ENCODE results near the gene TRMT6. TPM values are rescaled to one million over a fixed set of nuclear protein-coding genes. Genes with fewer than 3 reads are reported as not detected.

TRMT6 gene
- total RNA-seq, 1 donor from 2014 or later, result 18.4 TPM

GRCh38 chr20:5973172-5973571 is 22.8 kb upstream of the TRMT6 start:
- no peak for DNase-seq
- no peaks in the 10 kb centered on the region for H3K36me3 Mint-ChIP-seq (ENCODE audit: unreplicated experiment)
- H3K4me1 Mint-ChIP-seq (ENCODE audit: low read depth, unreplicated experiment), result no peaks in the 10 kb centered on the region
- H3K27ac Mint-ChIP-seq (ENCODE audit: unreplicated experiment), result no peak overlapping the region
- no peak for TF ChIP-seq CTCF (IDR thresholded peaks at IDR 0.05; ENCODE audit: partially characterized antibody, unreplicated experiment)
- H3K27me3 Mint-ChIP-seq (ENCODE audit: unreplicated experiment), result no peaks in the 10 kb centered on the region
- no peaks in the 10 kb centered on the region for H3K9me3 Mint-ChIP-seq (ENCODE audit: unreplicated experiment)
- H3K4me3 Mint-ChIP-seq (ENCODE audit: unreplicated experiment), result no peak overlapping the region

- no peak for TF ChIP-seq CTCF (IDR thresholded peaks at IDR 0.05; ENCODE audit: partially characterized antibody, unreplicated experiment)
- no peak for DNase-seq
- Mint-ChIP-seq H3K27ac (ENCODE audit: unreplicated experiment) (no peak overlapping the region), H3K4me1 (ENCODE audit: low read depth, unreplicated experiment) (no peaks in the 10 kb centered on the region), H3K36me3 (ENCODE audit: unreplicated experiment) (no peaks in the 10 kb centered on the region), H3K27me3 (ENCODE audit: unreplicated experiment) (no peaks in the 10 kb centered on the region), H3K4me3 (ENCODE audit: unreplicated experiment) (no peak overlapping the region), H3K9me3 (ENCODE audit: unreplicated experiment) (no peaks in the 10 kb centered on the region)
Observed at GRCh38 chr20:5971203-5971602, 20.9 kb upstream of the TRMT6 start.

- no peak overlapping the region for H3K27ac Mint-ChIP-seq (ENCODE audit: unreplicated experiment)
- H3K9me3 Mint-ChIP-seq (ENCODE audit: unreplicated experiment), result no peaks in the 10 kb centered on the region
- DNase-seq, result no peak
- no peak overlapping the region for H3K4me3 Mint-ChIP-seq (ENCODE audit: unreplicated experiment)
- H3K36me3 Mint-ChIP-seq (ENCODE audit: unreplicated experiment), result no peaks in the 10 kb centered on the region
- H3K27me3 Mint-ChIP-seq (ENCODE audit: unreplicated experiment), result no peaks in the 10 kb centered on the region
- no peaks in the 10 kb centered on the region for H3K4me1 Mint-ChIP-seq (ENCODE audit: low read depth, unreplicated experiment)
- TF ChIP-seq CTCF (IDR thresholded peaks at IDR 0.05; ENCODE audit: partially characterized antibody, unreplicated experiment), result no peak
Observed at GRCh38 chr20:5970381-5970780, 20.0 kb upstream of the TRMT6 start.

- no peaks in the 10 kb centered on the region for H3K27me3 Mint-ChIP-seq (ENCODE audit: unreplicated experiment)
- no peak for DNase-seq
- no peak overlapping the region for H3K4me3 Mint-ChIP-seq (ENCODE audit: unreplicated experiment)
- H3K4me1 Mint-ChIP-seq (ENCODE audit: low read depth, unreplicated experiment), result no peaks in the 10 kb centered on the region
- H3K9me3 Mint-ChIP-seq (ENCODE audit: unreplicated experiment), result no peaks in the 10 kb centered on the region
- no peak for TF ChIP-seq CTCF (IDR thresholded peaks at IDR 0.05; ENCODE audit: partially characterized antibody, unreplicated experiment)
- H3K36me3 Mint-ChIP-seq (ENCODE audit: unreplicated experiment), result no peaks in the 10 kb centered on the region
- H3K27ac Mint-ChIP-seq (ENCODE audit: unreplicated experiment), result no peak overlapping the region
Observed at GRCh38 chr20:5969940-5970339, 19.6 kb upstream of the TRMT6 start.

- Mint-ChIP-seq H3K27ac (ENCODE audit: unreplicated experiment) (no peak overlapping the region), H3K4me1 (ENCODE audit: low read depth, unreplicated experiment) (no peaks in the 10 kb centered on the region), H3K9me3 (ENCODE audit: unreplicated experiment) (no peaks in the 10 kb centered on the region), H3K36me3 (ENCODE audit: unreplicated experiment) (no peaks in the 10 kb centered on the region), H3K27me3 (ENCODE audit: unreplicated experiment) (no peaks in the 10 kb centered on the region), H3K4me3 (ENCODE audit: unreplicated experiment) (no peak overlapping the region)
- DNase-seq, result no peak
- no peak for TF ChIP-seq CTCF (IDR thresholded peaks at IDR 0.05; ENCODE audit: partially characterized antibody, unreplicated experiment)
Observed at GRCh38 chr20:5969348-5969935, 19.1 kb upstream of the TRMT6 start.

All from glutamatergic neuron (in vitro differentiated cells).